ENCODE results near the gene ELOVL6.
A peak's percentile ranks its signal among the peaks of the same experiment; 100 is the strongest.
"Not testable (repeated sequence)": the region's sequence is repeated elsewhere in the genome, so short reads cannot be mapped to it uniquely, and the experiment has no call there.

Gene ELOVL6

DNA sequence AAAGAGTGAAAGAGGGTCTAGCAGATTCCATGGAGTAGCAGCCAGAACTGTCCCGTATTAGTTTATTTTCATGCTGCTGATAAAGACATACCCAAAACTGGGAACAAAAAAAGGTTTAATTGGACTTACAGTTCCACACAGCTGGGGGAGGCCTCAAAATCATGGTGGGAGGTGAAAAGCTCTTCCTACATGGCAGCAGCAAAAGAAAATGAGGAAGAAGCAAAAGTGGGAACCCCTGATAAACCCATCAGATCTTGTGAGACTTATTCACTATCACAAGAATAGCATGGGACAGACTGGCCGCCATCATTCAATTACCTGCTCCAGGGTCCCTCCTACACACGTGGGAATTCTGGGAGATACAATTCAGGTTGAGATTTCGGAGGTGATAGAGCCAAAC, 18.8 kb upstream of the ELOVL6 start:
- H3K4me1 ChIP-seq (ENCODE audit: insufficient read depth, low read length); H3K9me3 ChIP-seq (ENCODE audit: insufficient read depth, low read depth, low read length); H3K27ac ChIP-seq (ENCODE audit: low read depth, low read length); H3K4me3 ChIP-seq (ENCODE audit: low read length); H3K36me3 ChIP-seq (ENCODE audit: insufficient read depth, low read length); H3K9ac ChIP-seq (ENCODE audit: low read depth, low read length); H3K27me3 ChIP-seq (ENCODE audit: insufficient read depth, low read length): not testable (repeated sequence)
- 91% methylated on average over 4 of the region's 4 CpGs for WGBS

DNA sequence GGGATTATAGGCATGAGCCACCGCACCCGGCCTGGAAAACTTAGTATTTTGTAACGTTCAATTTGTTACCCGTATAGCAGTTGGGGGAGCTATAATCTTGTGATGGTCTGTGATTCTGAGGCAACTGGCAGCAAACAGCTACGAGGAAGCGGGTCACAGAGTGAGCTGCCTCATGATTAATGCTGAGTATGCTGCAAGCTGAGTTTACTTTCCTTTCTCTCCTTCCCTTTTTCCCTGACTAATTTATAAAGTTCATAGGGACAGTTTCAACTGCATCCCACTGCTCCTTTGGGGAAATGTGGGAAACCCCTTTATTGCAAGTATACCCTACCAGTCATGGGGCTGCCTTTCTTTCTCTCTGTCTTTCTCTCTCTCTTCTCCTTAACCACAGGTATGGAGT, 17.7 kb upstream of the ELOVL6 start:
- no peak overlapping the region for H3K27ac ChIP-seq (ENCODE audit: low read depth, low read length)
- no peak overlapping the region for H3K4me3 ChIP-seq (ENCODE audit: low read length)
- no peaks in the 10 kb centered on the region for H3K36me3 ChIP-seq (ENCODE audit: insufficient read depth, low read length)
- peaks cover 8% of the 10 kb centered on the region; the same call in 1 of the 2 replicates for H3K4me1 ChIP-seq (ENCODE audit: insufficient read depth, low read length)
- no peaks in the 10 kb centered on the region for H3K27me3 ChIP-seq (ENCODE audit: insufficient read depth, low read length)
- WGBS, result 93% methylated on average over 6 of the region's 6 CpGs
- H3K9ac ChIP-seq (ENCODE audit: low read depth, low read length), result no peak overlapping the region
- H3K9me3 ChIP-seq (ENCODE audit: insufficient read depth, low read depth, low read length), result no peaks in the 10 kb centered on the region

DNA sequence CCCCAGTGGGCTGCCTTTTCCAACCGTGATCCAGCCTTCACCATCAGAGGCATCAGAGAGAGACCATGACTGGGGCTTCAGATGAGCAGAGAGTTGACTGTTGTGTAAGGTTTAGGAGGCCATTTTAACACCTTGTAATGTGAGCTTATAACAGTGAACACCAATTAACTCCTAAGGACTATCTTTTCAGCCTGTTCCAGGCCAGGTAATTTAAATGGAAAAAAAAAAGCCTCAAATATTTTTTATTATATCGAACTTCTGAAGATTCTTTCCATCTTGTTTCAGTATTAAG, 13.3 kb upstream of the ELOVL6 start:
- Histone ChIP-seq H3K36me3 (ENCODE audit: insufficient read depth, low read length) (no peaks in the 10 kb centered on the region), H3K9me3 (ENCODE audit: insufficient read depth, low read depth, low read length) (no peaks in the 10 kb centered on the region), H3K4me3 (ENCODE audit: low read length) (no peak overlapping the region), H3K27ac (ENCODE audit: low read depth, low read length) (no peak overlapping the region), H3K9ac (ENCODE audit: low read depth, low read length) (no peak overlapping the region), H3K27me3 (ENCODE audit: insufficient read depth, low read length) (no peaks in the 10 kb centered on the region), H3K4me1 (ENCODE audit: insufficient read depth, low read length) (peaks cover 9% of the 10 kb centered on the region; the same call in 1 of the 2 replicates)
- 39% methylated on average over 1 of the region's 2 CpGs for WGBS

DNA sequence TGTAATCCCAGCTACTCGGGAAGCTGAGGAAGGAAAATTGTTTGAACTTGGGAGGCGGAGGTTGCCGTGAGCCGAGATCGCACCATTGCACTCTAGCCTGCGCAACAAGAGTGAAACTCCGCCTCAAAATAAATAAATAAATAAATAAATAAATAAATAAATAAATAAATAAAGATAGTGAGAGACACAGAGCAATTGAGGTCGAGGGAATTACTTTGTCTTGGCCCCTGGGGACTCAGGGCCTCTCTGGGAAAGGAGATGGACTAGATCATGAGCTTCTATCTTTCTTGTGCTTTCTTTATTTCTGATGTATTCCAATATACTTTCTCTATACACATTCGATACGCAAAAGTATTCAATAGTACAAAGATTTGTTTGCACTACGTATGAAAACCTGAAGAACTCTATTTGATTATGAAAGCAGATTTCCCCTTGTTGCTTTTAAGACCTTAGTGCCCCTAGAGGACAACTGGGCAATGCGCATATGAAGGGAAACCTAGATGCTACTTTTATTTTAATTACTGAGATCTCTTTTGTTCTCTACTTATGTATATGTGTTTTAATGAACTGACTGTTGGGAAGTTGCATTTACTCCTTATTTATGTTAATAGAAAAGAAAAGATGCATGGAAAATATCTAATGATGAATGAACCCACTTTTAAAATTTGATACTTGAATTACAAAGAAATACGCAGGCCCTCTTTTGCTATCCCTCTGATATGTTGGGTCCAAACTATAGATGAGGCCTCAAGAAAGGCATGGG, 12.8 kb upstream of the ELOVL6 start:
- H3K27me3 ChIP-seq (ENCODE audit: insufficient read depth, low read length), result no peaks in the 10 kb centered on the region
- WGBS, result 88% methylated on average over 11 of the region's 13 CpGs
- no peaks in the 10 kb centered on the region for H3K36me3 ChIP-seq (ENCODE audit: insufficient read depth, low read length)

DNA sequence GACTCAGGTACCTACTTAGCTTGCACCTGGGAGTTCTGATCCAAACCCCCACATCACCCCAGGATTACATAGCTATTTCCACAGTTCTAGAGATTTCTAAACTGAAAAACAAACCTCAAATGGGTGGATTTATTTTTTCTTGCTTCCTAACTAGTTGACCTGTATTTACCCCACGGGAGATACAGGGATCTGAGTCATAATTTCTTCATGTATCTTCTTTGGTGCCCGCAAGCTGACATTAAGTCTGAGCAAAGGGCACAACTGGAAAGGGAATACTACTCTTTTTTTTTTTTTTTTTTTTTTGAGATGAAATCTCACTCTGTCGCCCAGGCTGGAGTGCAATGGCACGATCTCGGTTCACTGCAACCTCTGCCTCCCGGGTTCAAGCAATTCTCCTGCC, 10.0 kb upstream of the ELOVL6 start:
- Histone ChIP-seq H3K27me3 (ENCODE audit: insufficient read depth, low read length) (no peaks in the 10 kb centered on the region), H3K36me3 (ENCODE audit: insufficient read depth, low read length) (no peaks in the 10 kb centered on the region)
- WGBS, result 95% methylated on average over 6 of the region's 6 CpGs

More for the DNA sequence above, 12.8 kb upstream of the ELOVL6 start:
- H3K4me1 ChIP-seq (ENCODE audit: insufficient read depth, low read length), result peaks cover 9% of the 10 kb centered on the region; the same call in 1 of the 2 replicates
- H3K4me3 ChIP-seq (ENCODE audit: low read length), result no peak overlapping the region
- H3K27ac ChIP-seq (ENCODE audit: low read depth, low read length), result no peak overlapping the region
- H3K9me3 ChIP-seq (ENCODE audit: insufficient read depth, low read depth, low read length), result no peaks in the 10 kb centered on the region
- H3K9ac ChIP-seq (ENCODE audit: low read depth, low read length), result no peak overlapping the region

DNA sequence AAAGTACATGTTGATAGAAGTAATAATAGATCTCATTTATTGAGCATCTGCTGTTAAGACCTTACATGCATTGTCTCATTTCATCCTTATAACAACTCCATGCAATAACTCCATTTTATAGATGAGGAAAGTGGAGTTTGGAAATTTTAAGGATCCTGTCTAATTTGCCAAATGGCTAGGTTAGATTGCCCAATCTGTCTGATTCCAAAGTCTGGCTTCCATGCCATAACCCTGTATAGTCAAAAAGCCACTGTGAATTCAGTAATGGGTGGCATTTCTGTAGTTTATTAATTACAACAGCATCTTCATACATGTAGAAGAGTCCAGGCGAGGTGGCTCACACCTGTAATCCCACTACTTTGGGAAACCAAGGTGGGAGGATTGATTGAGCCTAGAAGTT, 8.8 kb upstream of the ELOVL6 start:
- no peak overlapping the region for H3K9ac ChIP-seq (ENCODE audit: low read depth, low read length)
- no peaks in the 10 kb centered on the region for H3K36me3 ChIP-seq (ENCODE audit: insufficient read depth, low read length)
- no peaks in the 10 kb centered on the region for H3K9me3 ChIP-seq (ENCODE audit: insufficient read depth, low read depth, low read length)
- H3K4me1 ChIP-seq (ENCODE audit: insufficient read depth, low read length), result peaks cover 9% of the 10 kb centered on the region; the same call in 1 of the 2 replicates
- no peak overlapping the region for H3K27ac ChIP-seq (ENCODE audit: low read depth, low read length)
- WGBS, result 100% methylated on average over 1 of the region's 1 CpG
- H3K4me3 ChIP-seq (ENCODE audit: low read length), result no peak overlapping the region
- no peaks in the 10 kb centered on the region for H3K27me3 ChIP-seq (ENCODE audit: insufficient read depth, low read length)

More for the DNA sequence above, 10.0 kb upstream of the ELOVL6 start:
- no peaks in the 10 kb centered on the region for H3K9me3 ChIP-seq (ENCODE audit: insufficient read depth, low read depth, low read length)
- no peak overlapping the region for H3K9ac ChIP-seq (ENCODE audit: low read depth, low read length)
- H3K4me3 ChIP-seq (ENCODE audit: low read length), result no peak overlapping the region
- H3K4me1 ChIP-seq (ENCODE audit: insufficient read depth, low read length), result peaks cover 9% of the 10 kb centered on the region; the same call in 1 of the 2 replicates
- no peak overlapping the region for H3K27ac ChIP-seq (ENCODE audit: low read depth, low read length)

DNA sequence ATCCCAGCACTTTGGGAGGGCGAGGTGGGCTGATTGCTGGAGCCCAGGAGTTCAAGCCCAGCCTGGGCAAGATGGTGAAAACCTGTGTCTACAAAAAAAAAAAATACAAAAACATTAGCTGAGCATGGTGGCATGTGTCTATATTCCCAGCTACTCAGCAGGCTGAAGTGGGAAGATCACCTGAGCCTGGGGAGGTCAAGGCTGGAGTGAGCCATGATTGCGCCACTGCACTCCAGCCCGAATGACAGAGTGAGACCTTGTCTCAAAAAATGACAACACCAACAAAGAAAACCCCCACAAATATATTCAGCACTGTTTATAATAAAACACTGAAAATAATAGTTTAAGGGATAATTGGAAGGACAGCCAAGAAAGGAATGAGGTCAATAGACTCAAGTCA, 3.6 kb upstream of the ELOVL6 start:
- Histone ChIP-seq H3K36me3 (ENCODE audit: insufficient read depth, low read length) (no peaks in the 10 kb centered on the region), H3K27ac (ENCODE audit: low read depth, low read length) (no peak overlapping the region), H3K9ac (ENCODE audit: low read depth, low read length) (no peak overlapping the region), H3K4me3 (ENCODE audit: low read length) (no peak overlapping the region), H3K4me1 (ENCODE audit: insufficient read depth, low read length) (peaks cover 6% of the 10 kb centered on the region), H3K9me3 (ENCODE audit: insufficient read depth, low read depth, low read length) (no peaks in the 10 kb centered on the region), H3K27me3 (ENCODE audit: insufficient read depth, low read length) (no peaks in the 10 kb centered on the region)
- WGBS, result 95% methylated on average over 3 of the region's 3 CpGs

DNA sequence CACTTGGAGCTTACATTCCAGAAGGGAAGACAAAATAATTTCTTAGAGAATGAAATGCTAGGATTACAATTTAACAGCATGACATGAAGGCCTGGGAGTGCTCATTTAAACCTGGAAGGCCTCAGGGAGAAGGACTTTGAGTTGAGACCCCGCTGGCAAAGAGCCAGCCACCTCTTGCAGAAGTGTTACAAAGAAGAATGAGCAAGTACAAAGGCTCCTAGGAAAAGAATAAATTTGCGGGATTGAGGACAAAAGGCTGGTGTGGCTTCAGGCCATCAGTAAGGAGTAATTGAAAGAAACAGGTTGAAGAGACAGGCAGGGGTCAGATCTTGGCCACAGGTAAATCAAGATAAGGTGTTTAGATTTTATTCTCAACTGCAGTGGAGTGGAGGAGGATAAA, 3.1 kb upstream of the ELOVL6 start:
- H3K9ac ChIP-seq (ENCODE audit: low read depth, low read length), result no peak overlapping the region
- no peak overlapping the region for H3K27ac ChIP-seq (ENCODE audit: low read depth, low read length)
- no peaks in the 10 kb centered on the region for H3K27me3 ChIP-seq (ENCODE audit: insufficient read depth, low read length)
- no peaks in the 10 kb centered on the region for H3K9me3 ChIP-seq (ENCODE audit: insufficient read depth, low read depth, low read length)
- no peak overlapping the region for H3K4me3 ChIP-seq (ENCODE audit: low read length)
- 50% methylated on average over 2 of the region's 2 CpGs for WGBS
- no peaks in the 10 kb centered on the region for H3K36me3 ChIP-seq (ENCODE audit: insufficient read depth, low read length)
- H3K4me1 ChIP-seq (ENCODE audit: insufficient read depth, low read length), result peaks cover 6% of the 10 kb centered on the region

DNA sequence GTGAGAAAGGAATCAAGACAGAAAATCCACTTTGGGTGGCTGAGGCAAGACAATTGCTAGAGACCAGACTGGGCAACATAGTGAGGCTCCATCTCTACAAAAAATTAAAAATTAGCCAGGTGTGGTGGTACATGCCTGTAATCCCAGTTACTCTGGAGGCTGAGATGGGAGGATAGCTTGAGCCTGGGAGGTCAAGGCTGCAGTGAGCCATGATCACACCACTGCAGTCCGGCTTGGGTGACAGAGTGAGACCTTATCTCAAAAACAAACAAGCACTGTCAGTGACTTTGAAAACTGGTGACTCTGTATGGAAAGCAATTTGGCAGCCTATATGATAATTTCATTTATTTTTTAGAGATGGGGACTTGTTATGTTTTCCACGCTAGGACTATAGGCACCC, 2.3 kb upstream of the ELOVL6 start:
- Histone ChIP-seq H3K36me3 (ENCODE audit: insufficient read depth, low read length) (no peaks in the 10 kb centered on the region), H3K9me3 (ENCODE audit: insufficient read depth, low read depth, low read length) (no peaks in the 10 kb centered on the region), H3K27me3 (ENCODE audit: insufficient read depth, low read length) (no peaks in the 10 kb centered on the region), H3K4me3 (ENCODE audit: low read length) (no peak overlapping the region), H3K4me1 (ENCODE audit: insufficient read depth, low read length) (peaks cover 9% of the 10 kb centered on the region), H3K9ac (ENCODE audit: low read depth, low read length) (no peak overlapping the region), H3K27ac (ENCODE audit: low read depth, low read length) (no peak overlapping the region)
- 94% methylated on average over 2 of the region's 2 CpGs for WGBS

DNA sequence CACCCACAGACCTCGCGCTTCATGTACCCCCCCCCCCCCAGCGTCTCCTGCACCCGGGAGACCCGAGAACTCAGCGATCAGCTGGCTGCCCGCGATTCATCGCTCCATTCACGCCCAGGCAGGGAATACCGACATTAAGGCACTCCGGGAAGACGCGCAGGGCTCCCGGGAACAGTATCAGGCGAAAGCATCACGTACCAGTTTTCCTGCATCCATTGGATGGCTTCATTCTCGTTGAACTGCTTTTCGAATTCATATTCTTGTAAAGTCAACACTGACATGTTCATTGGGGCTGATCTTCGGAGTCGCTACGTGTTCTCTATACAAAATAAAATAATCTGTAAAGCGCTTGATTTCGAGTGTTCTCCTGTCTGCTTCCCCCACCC, 373 bp downstream of the ELOVL6 start:
- H3K9me3 ChIP-seq (ENCODE audit: insufficient read depth, low read depth, low read length), result no peaks in the 10 kb centered on the region
- peak overlapping the region; percentile 93 for H3K4me3 ChIP-seq (ENCODE audit: low read length)
- peaks cover 29% of the 10 kb centered on the region for H3K4me1 ChIP-seq (ENCODE audit: insufficient read depth, low read length)
- under 1% methylated on average over 24 of the region's 24 CpGs for WGBS
- H3K9ac ChIP-seq (ENCODE audit: low read depth, low read length), result peak overlapping the region; percentile 84
- peak overlapping the region; percentile 93 for H3K27ac ChIP-seq (ENCODE audit: low read depth, low read length)
- peaks cover 5% of the 10 kb centered on the region; the same call in 1 of the 2 replicates for H3K36me3 ChIP-seq (ENCODE audit: insufficient read depth, low read length)
- no peaks in the 10 kb centered on the region for H3K27me3 ChIP-seq (ENCODE audit: insufficient read depth, low read length)

DNA sequence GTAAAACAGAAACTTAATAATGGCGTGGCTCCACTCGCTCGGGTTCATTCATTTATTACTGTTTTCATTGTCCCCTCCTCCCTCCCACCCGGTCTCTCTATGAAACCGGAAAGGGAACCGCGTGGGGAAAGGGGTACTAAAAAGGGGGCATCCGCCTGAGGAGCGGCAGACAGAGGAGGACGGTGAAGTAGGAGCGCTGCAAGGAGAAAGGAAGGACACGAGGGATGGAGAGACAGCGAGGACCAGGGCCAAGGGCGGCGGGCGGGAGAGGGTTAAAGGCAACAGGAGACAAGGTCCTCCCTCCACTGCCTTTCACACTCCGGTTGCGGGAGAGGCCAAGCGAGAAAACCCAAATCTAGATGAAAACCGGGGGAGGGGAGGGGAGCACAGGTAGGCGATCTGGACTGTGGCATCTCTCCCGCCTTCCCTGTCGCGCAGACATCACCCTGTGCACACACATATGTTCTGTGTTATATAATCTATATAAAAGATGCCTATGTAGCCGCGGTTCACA, 829 bp downstream of the ELOVL6 start:
- H3K36me3 ChIP-seq (ENCODE audit: insufficient read depth, low read length), result peaks cover 9% of the 10 kb centered on the region; the same call in 1 of the 2 replicates
- H3K9me3 ChIP-seq (ENCODE audit: insufficient read depth, low read depth, low read length), result no peaks in the 10 kb centered on the region
- H3K27me3 ChIP-seq (ENCODE audit: insufficient read depth, low read length), result no peaks in the 10 kb centered on the region
- under 1% methylated on average over 21 of the region's 26 CpGs for WGBS
- H3K27ac ChIP-seq (ENCODE audit: low read depth, low read length), result peak overlapping the region; percentile 92
- H3K4me1 ChIP-seq (ENCODE audit: insufficient read depth, low read length), result peaks cover 33% of the 10 kb centered on the region
- peak overlapping the region; percentile 84 for H3K9ac ChIP-seq (ENCODE audit: low read depth, low read length)
- H3K4me3 ChIP-seq (ENCODE audit: low read length), result peak overlapping the region; percentile 93

Data from HUES64 (cell line).